CD4-positive, alpha-beta memory T cell (primary cell): ENCODE measurements around the gene DLX6. TPM values are rescaled to one million over a fixed set of nuclear protein-coding genes. Genes with fewer than 3 reads are reported as not detected.

Experiments used
- CTCF ChIA-PET: fragments of 350-600 bp; sonication (Branson Sonifier 250); formaldehyde crosslinking; loops from one replicate; lab custom pipeline; 2021; ENCODE audit warnings: inconsistent platforms; ENCODE audit not compliant: partially characterized antibody; lab: Charles Lee
- POLR2A ChIA-PET: fragments of 350-600 bp; sonication (Branson Sonifier 250); formaldehyde crosslinking; loops from one replicate; lab custom pipeline; 2021; ENCODE audit not compliant: partially characterized antibody; lab: Charles Lee
- DNase-seq, 5 donors: peaks; one replicate each; pipeline versions ENCODE4 v3.0.0 to v3.0.0-alpha.2; 2020 to 2022; ENCODE audit warnings: mixed read lengths in 1 of 5
- H3K27ac ChIP-seq: one replicate; pipeline ENCODE4 v1.7.0; 2013; ENCODE audit warnings: low read depth, low read length
- H3K27me3 ChIP-seq: 2 replicates; pipeline ENCODE4 v1.7.0; 2013; ENCODE audit warnings: mild to moderate bottlenecking, low read length, moderate library complexity; ENCODE audit not compliant: insufficient read depth
- H3K36me3 ChIP-seq: 2 replicates; pipeline ENCODE4 v1.7.0; 2013; ENCODE audit warnings: mild to moderate bottlenecking, low read length, moderate library complexity; ENCODE audit not compliant: insufficient read depth
- H3K4me1 ChIP-seq: 2 replicates; pipeline ENCODE4 v1.7.0; 2013; ENCODE audit warnings: mild to moderate bottlenecking, low read length, moderate library complexity; ENCODE audit not compliant: insufficient read depth
- H3K4me3 ChIP-seq, 2 donors: one replicate each; pipeline ENCODE4 v1.7.0; 2013; ENCODE audit warnings: low read length in 2 of 2, mild to moderate bottlenecking in 1 of 2
- H3K9me3 ChIP-seq, 2 donors: one replicate each; pipeline ENCODE4 v1.7.0; 2013; ENCODE audit warnings: low read length in 2 of 2, control low read depth in 1 of 2; ENCODE audit not compliant: control insufficient read depth in 1 of 2
- H3K27ac Mint-ChIP-seq, 7 donors: one replicate each; pipeline ENCODE4 v1.8.0; 2020 to 2021; ENCODE audit warnings: mixed read lengths in 7 of 7, mild to moderate bottlenecking in 6 of 7, inconsistent platforms in 3 of 7, moderate library complexity in 3 of 7
- H3K27me3 Mint-ChIP-seq, 2 donors: one replicate each; pipeline ENCODE4 v1.8.0; 2020 to 2021; ENCODE audit warnings: mixed read lengths in 2 of 2
- H3K36me3 Mint-ChIP-seq, 2 donors: one replicate each; pipeline ENCODE4 v1.8.0; 2020 to 2021; ENCODE audit warnings: mixed read lengths in 2 of 2, inconsistent platforms in 1 of 2, mild to moderate bottlenecking in 1 of 2
- H3K4me1 Mint-ChIP-seq, 4 donors: one replicate each; pipeline ENCODE4 v1.8.0; 2020 to 2021; ENCODE audit warnings: mixed read lengths in 4 of 4, mild to moderate bottlenecking in 1 of 4
- H3K4me3 Mint-ChIP-seq, 8 donors: one replicate each; pipeline ENCODE4 v1.8.0; 2020 to 2021; ENCODE audit warnings: mixed read lengths in 8 of 8, mild to moderate bottlenecking in 7 of 8, moderate library complexity in 6 of 8, inconsistent platforms in 3 of 8
- H3K9me3 Mint-ChIP-seq, 8 donors: one replicate each; pipeline ENCODE4 v1.8.0; 2020 to 2021; ENCODE audit warnings: mixed read lengths in 8 of 8, mild to moderate bottlenecking in 5 of 8, inconsistent platforms in 3 of 8, moderate library complexity in 1 of 8
- intact Hi-C: fragments of 100-400 bp; cut with micrococcal nuclease; formaldehyde crosslinking; loops from one replicate; pipeline ENCODE4 v1.15.1; 2023
- polyA plus RNA-seq, 2 donors: library from polyadenylated mRNA; unstranded; fragments of 300-500 nt; fragmentation: Illumina TruSeq; gene quantifications; one replicate each; pipeline ENCODE4 v1.2.3, GENCODE V29; 2021
- total RNA-seq, 2 experiments: library from RNA; stranded (reverse); gene quantifications; one replicate each; pipeline ENCODE4 v1.2.3, GENCODE V29; 2021

The DLX6 gene
- not detected for total RNA-seq
- not detected for polyA plus RNA-seq

DNA sequence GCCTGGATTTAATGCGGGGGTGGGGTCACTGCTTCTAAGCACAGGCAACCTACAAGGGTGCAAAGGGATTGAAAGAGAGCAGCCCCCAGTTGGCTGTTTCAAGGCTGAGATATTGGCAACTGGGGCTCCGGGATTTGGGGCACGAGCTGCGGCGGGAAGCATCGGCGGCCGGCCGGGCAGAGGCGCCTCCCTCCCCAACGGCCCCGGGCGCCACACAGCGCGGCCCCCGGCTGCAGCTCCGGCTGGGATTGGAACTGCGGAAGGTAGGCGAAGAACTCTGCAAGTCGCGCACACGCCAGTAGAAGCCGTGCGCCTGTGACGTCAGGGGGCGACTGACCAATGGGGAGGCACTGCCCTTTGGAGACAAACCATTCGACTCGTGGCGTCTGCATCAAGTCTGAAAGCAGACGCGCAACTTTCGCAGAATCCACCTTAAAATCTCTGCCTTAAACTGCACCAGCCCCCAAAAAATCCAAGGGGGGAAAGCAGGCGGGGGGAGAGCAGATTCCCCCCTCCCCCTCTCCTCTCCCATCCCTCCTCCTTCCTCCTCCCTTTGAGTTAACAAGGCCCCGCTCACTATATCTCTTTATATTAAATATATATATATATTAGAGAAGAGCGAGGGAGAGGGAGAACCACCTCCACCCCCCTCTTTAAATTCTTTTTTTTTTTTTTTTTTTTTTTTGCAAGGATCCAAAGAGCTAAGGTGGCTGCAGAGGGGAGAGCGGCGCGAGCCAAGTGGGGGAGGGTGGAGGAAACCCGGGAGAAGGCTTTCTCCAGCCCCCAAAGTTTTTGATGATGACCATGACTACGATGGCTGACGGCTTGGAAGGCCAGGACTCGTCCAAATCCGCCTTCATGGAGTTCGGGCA is at the start of gene DLX6:
DLX6 (plus strand) TSS at position 371 of the 872 bp plus-strand sequence; CDS start at position 796, 425 bp downstream.
- no peaks in the 10 kb centered on the region for H3K9me3 ChIP-seq
- Mint-ChIP-seq H3K4me1 (peaks cover 2 to 28% (median 13%) of the 10 kb centered on the region in 4 donors), H3K27me3 (peaks cover 67 to 70% of the 10 kb centered on the region in 2 donors), H3K27ac (peak within 1 kb of the TSS in 2 of 7 donors; percentile 48 to 51), H3K36me3 (no peaks in the 10 kb centered on the region), H3K4me3 (peak within 1 kb of the TSS; percentile 71 to 85 (median 78)), H3K9me3 (peaks cover 0 to 26% (median 10%) of the 10 kb centered on the region in 8 donors)
- H3K27ac ChIP-seq = no peak within 1 kb of the TSS
- peaks cover 29% of the 10 kb centered on the region for H3K4me1 ChIP-seq
- no peak for DNase-seq
- no peaks in the 10 kb centered on the region for H3K36me3 ChIP-seq
- H3K27me3 ChIP-seq = peaks cover 70% of the 10 kb centered on the region
- CTCF ChIA-PET = no interaction called here
- POLR2A ChIA-PET = no interaction called here
- intact Hi-C loops = no loop called here
- H3K4me3 ChIP-seq = peak within 1 kb of the TSS in 1 of 2 donors; percentile 28

DNA sequence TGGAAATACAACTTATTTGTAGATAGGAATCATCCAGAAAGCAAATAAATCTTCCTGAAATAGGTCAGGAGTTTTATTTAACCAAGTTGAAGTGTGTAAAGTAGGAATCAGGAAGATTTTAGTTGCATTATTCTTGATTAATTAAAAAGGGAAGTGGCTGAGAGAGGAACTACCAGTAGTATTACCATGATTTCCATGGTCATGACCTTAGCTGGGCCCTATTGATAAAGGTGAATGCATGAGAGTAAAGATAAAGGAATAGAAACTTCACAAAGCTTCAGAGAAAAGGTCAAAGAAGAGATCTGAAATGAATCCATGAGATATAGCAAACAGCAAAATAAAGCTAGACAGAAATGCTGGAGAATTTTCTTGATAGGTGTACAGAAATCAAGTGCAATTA is 46.2 kb upstream of the DLX6 start:
- intact Hi-C loops = no loop called here
- H3K27me3 Mint-ChIP-seq = peaks cover 4% of the 10 kb centered on the region in 2 donors

DNA sequence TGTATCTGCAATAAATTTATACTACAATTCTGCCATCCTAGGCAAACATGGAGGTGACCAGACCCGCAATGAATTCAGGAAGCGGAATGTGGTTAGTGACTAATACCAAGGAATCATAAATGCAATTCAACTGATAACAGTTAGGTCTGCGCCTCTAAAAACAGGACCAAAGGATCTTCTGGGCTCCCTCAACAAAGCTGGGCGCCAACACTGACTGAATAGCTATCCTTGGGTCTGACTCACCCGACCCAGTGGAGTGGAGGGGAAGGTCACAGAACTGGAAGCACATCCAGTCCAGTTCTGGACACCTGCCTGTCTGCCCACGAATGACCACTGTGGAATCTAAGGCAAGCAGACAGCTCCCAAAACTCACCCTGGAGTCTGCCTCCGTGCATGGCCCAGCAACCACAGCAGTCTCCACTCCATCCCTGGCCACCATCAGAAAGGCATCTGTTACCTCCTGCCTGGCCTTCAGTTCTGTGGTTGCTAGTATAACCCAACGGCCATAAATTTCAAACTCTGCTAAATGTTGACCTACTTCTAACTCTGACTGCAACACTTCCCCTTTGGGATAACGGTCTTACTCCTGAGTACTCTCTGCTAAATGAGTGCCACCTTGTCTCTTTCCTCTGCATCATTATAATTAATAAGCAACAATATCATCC is 43.0 kb upstream of the DLX6 start:
- intact Hi-C loops = no loop called here
- no peaks in the 10 kb centered on the region for H3K27me3 ChIP-seq
- POLR2A ChIA-PET = no interaction called here
- Mint-ChIP-seq H3K27me3 (peaks cover 12 to 13% of the 10 kb centered on the region in 2 donors), H3K36me3 (no peaks in the 10 kb centered on the region), H3K4me3 (no peak overlapping the region), H3K9me3 (peaks cover 0 to 4% (median 0%) of the 10 kb centered on the region in 8 donors), H3K27ac (no peak overlapping the region), H3K4me1 (no peaks in the 10 kb centered on the region)
- no peaks in the 10 kb centered on the region for H3K4me1 ChIP-seq
- H3K4me3 ChIP-seq = no peak overlapping the region
- no peak overlapping the region for H3K27ac ChIP-seq
- H3K36me3 ChIP-seq = no peaks in the 10 kb centered on the region
- no peaks in the 10 kb centered on the region for H3K9me3 ChIP-seq
- DNase-seq = no peak
- CTCF ChIA-PET = interaction anchor here (1.0 kb wide), 1 partner anchor 65 kb away, joined by 3 read pairs; no protein-coding TSS in a partner anchor

More for the DNA sequence above, 46.2 kb upstream of the DLX6 start:
- H3K9me3 Mint-ChIP-seq = peaks cover 0 to 4% (median 0%) of the 10 kb centered on the region in 8 donors
- H3K27ac Mint-ChIP-seq = no peak overlapping the region
- Histone ChIP-seq H3K27ac (no peak overlapping the region), H3K36me3 (no peaks in the 10 kb centered on the region), H3K4me3 (no peak overlapping the region), H3K27me3 (no peaks in the 10 kb centered on the region), H3K4me1 (no peaks in the 10 kb centered on the region), H3K9me3 (no peaks in the 10 kb centered on the region)
- no peak overlapping the region for H3K4me3 Mint-ChIP-seq
- H3K36me3 Mint-ChIP-seq = no peaks in the 10 kb centered on the region
- DNase-seq = no peak
- ChIA-PET POLR2A (no interaction called here), CTCF (no interaction called here)
- H3K4me1 Mint-ChIP-seq = no peaks in the 10 kb centered on the region

DNA sequence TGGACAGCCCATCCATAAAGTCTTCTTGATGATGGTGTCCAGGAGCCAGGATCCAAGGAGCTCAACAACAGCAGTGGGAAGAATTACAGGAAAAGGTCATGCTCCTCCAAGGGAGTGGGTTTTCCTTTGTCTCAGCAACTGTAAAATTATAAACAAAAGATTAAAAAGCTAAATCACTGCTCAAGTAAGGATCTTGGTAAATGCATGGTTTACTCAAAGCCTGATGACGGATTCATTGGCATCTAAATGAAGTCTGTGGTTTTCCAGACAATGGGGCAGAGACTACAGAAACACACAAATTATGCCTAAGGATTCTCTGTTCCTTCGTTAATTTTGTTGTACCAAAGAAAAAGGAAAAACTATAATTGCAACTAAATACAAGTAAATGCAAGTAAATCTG is 36.4 kb upstream of the DLX6 start:
- intact Hi-C loops = no loop called here
- peaks cover 22 to 35% of the 10 kb centered on the region in 2 donors for H3K27me3 Mint-ChIP-seq
- no peak overlapping the region for H3K27ac Mint-ChIP-seq
- CTCF ChIA-PET = no interaction called here
- Histone ChIP-seq H3K36me3 (no peaks in the 10 kb centered on the region), H3K27me3 (no peaks in the 10 kb centered on the region), H3K27ac (no peak overlapping the region), H3K4me3 (no peak overlapping the region), H3K9me3 (no peaks in the 10 kb centered on the region), H3K4me1 (no peaks in the 10 kb centered on the region)
- no peak overlapping the region for H3K4me3 Mint-ChIP-seq
- no peaks in the 10 kb centered on the region for H3K4me1 Mint-ChIP-seq
- H3K9me3 Mint-ChIP-seq = no peaks in the 10 kb centered on the region
- DNase-seq = no peak
- H3K36me3 Mint-ChIP-seq = no peaks in the 10 kb centered on the region
- POLR2A ChIA-PET = no interaction called here

DNA sequence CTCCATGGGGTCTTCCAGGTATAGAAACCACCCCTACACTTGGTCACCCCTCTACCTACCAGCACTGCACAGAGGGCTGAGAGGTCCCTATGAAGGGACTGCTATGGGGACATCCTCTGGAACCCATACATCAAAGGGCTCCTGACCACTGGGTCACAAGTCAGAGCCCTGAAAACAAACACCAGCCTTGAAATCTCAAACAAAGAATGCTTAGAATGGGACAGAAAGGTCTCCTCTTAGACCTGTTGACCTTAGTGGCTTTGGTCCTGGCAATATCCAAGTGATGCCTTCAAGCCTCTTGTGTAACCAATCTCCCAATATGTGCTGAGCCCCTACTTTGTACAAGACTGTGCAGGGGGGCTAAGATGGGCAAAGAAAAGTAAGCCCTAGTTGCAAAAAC is 34.6 kb upstream of the DLX6 start:
- peaks cover 21 to 31% of the 10 kb centered on the region in 2 donors for H3K27me3 Mint-ChIP-seq
- ChIA-PET CTCF (no interaction called here), POLR2A (no interaction called here)
- H3K9me3 ChIP-seq = no peaks in the 10 kb centered on the region
- H3K27me3 ChIP-seq = no peaks in the 10 kb centered on the region
- H3K4me1 ChIP-seq = no peaks in the 10 kb centered on the region
- no peak overlapping the region for H3K4me3 Mint-ChIP-seq
- no peaks in the 10 kb centered on the region for H3K36me3 Mint-ChIP-seq
- intact Hi-C loops = no loop called here
- H3K27ac Mint-ChIP-seq = no peak overlapping the region
- H3K4me3 ChIP-seq = no peak overlapping the region
- H3K4me1 Mint-ChIP-seq = no peaks in the 10 kb centered on the region
- H3K9me3 Mint-ChIP-seq = no peaks in the 10 kb centered on the region
- DNase-seq = no peak
- H3K27ac ChIP-seq = no peak overlapping the region
- H3K36me3 ChIP-seq = no peaks in the 10 kb centered on the region

DNA sequence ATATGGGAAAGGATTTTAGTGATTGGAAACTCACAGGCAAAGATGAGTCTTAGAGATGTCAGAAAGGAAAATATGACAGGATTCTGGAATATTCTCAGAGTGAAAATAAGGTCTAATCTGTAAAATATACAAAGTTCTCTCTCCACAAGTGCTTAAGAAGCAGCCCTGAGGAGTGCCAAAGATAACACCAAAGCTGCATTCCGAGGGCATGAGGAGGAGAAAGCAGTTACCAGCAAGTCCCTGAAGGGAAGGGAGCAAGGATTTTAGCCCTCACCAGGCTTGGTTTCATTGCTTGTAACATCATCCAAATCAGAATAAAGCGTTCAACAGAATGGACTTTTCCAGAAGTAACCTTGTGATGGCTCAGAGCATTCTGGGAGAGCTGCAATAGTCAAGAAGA is 31.4 kb upstream of the DLX6 start:
- H3K9me3 ChIP-seq = no peaks in the 10 kb centered on the region
- no peaks in the 10 kb centered on the region for H3K4me1 ChIP-seq
- POLR2A ChIA-PET = no interaction called here
- CTCF ChIA-PET = no interaction called here
- H3K36me3 ChIP-seq = no peaks in the 10 kb centered on the region
- intact Hi-C loops = no loop called here
- no peaks in the 10 kb centered on the region for H3K9me3 Mint-ChIP-seq
- no peaks in the 10 kb centered on the region for H3K36me3 Mint-ChIP-seq
- no peak overlapping the region for H3K27ac Mint-ChIP-seq
- H3K27me3 Mint-ChIP-seq = peaks cover 14 to 16% of the 10 kb centered on the region in 2 donors
- no peak overlapping the region for H3K4me3 Mint-ChIP-seq
- H3K27me3 ChIP-seq = no peaks in the 10 kb centered on the region
- no peak for DNase-seq
- H3K27ac ChIP-seq = no peak overlapping the region
- H3K4me3 ChIP-seq = no peak overlapping the region
- no peaks in the 10 kb centered on the region for H3K4me1 Mint-ChIP-seq

DNA sequence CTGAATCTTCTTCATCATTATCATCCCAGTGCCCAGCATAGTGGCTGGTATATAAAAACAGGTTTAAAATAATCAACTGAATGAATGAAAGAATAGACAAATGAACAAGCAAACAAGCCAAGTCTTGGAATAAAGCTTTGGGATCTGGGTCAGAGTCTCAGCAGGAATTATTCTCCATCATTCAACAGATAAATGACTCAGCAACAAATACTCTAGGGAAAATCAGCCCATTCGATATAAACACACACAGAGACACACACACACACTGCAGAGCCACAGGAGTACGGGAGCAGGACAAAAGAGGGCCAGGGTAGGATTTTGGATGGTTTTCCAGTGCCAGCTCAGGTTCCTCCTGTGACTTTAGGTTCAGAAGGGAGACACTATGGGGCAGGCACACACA is 29.2 kb upstream of the DLX6 start:
- Mint-ChIP-seq H3K27me3 (peaks cover 9 to 19% of the 10 kb centered on the region in 2 donors), H3K4me1 (no peaks in the 10 kb centered on the region), H3K4me3 (no peak overlapping the region)

More for the DNA sequence above, 29.2 kb upstream of the DLX6 start:
- no peaks in the 10 kb centered on the region for H3K36me3 Mint-ChIP-seq
- H3K27ac Mint-ChIP-seq = no peak overlapping the region
- no peaks in the 10 kb centered on the region for H3K9me3 Mint-ChIP-seq
- DNase-seq = no peak
- H3K27ac ChIP-seq = no peak overlapping the region
- no peaks in the 10 kb centered on the region for H3K4me1 ChIP-seq
- CTCF ChIA-PET = no interaction called here
- no peak overlapping the region for H3K4me3 ChIP-seq
- H3K36me3 ChIP-seq = no peaks in the 10 kb centered on the region
- H3K27me3 ChIP-seq = no peaks in the 10 kb centered on the region
- intact Hi-C loops = no loop called here
- H3K9me3 ChIP-seq = no peaks in the 10 kb centered on the region
- POLR2A ChIA-PET = no interaction called here
